IPS-18a (cell line): ENCODE data around the gene CDH4.

Source experiments
- H3K27ac ChIP-seq: one replicate; pipeline ENCODE4 v1.5.1; 2013; ENCODE audit warnings: low read length
- H3K27me3 ChIP-seq: one replicate; pipeline ENCODE4 v1.6.1; 2013; ENCODE audit warnings: mild to moderate bottlenecking, low read length; ENCODE audit not compliant: control insufficient read depth, insufficient read depth
- H3K36me3 ChIP-seq: one replicate; pipeline ENCODE4 v1.6.1; 2013; ENCODE audit warnings: low read depth, low read length; ENCODE audit not compliant: control insufficient read depth
- H3K4me1 ChIP-seq: one replicate; pipeline ENCODE4 v1.6.1; 2013; ENCODE audit warnings: low read depth, low read length; ENCODE audit not compliant: control insufficient read depth
- H3K4me3 ChIP-seq: one replicate; pipeline ENCODE4 v1.5.1; 2013; ENCODE audit warnings: low read length
- H3K9ac ChIP-seq: one replicate; pipeline ENCODE4 v1.6.1; 2013; ENCODE audit warnings: mild to moderate bottlenecking, low read length, moderate library complexity
- H3K9me3 ChIP-seq: one replicate; pipeline ENCODE4 v1.6.1; 2013; ENCODE audit warnings: low read depth, low read length; ENCODE audit not compliant: control insufficient read depth

Gene CDH4

DNA sequence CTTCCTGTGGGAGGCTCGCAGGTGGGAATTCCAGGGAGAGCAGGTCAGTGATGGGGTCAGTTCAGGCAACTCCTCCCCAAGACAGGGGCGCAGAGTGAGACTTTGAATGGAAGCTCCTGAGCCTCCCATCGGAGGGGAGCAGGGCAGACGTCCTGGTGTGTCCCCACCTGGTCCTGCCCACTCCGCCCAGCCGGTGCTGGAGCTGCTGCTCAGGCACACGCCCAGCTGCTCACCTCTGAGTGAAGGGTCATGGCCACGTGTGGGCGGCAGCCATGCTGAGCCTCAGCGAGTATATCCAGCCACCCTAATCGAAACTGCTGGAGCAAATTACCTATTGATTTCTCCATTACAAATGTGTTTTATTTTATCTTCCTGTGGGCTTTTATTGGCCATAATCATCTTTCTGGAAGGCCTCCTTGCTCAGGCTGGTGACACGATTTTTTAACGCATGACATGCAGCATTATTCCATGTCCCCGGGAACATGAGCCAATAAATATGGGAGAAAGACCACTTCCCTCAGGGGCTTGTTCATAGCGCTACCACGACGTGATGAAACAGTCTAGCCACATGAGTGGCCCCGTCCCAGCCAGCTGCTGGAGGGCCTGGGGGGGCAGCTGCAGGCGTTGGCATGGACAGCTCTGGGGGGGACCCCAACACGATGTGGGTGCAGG is 665.5 kb downstream of the CDH4 start:
- H3K9me3 ChIP-seq: no peaks in the 10 kb centered on the region
- H3K9ac ChIP-seq: no peak overlapping the region
- no peak overlapping the region for H3K4me3 ChIP-seq
- no peaks in the 10 kb centered on the region for H3K4me1 ChIP-seq
- no peaks in the 10 kb centered on the region for H3K27me3 ChIP-seq
- no peaks in the 10 kb centered on the region for H3K36me3 ChIP-seq
- H3K27ac ChIP-seq: no peak overlapping the region

DNA sequence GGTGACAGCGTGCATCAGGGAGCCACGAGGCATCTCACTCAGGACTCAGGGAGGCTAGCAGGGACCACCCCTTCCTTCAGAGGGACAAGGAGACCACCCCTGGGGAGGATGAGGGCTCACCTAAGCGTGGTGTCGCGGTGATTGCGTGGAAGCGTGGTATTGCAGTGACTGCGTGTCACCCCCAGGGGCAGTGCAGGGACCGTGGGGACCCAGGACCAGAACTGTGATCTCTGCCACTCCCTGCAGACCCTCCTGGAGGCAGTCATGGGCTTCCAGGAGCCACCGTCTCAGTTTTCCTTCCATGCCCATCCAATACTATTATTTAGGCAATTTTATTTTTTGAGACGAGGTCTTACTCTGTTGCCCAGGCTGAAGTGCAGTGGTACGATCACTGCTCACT is 666.5 kb downstream of the CDH4 start:
- Histone ChIP-seq H3K27me3 (no peaks in the 10 kb centered on the region), H3K36me3 (no peaks in the 10 kb centered on the region), H3K27ac (no peak overlapping the region), H3K9ac (no peak overlapping the region), H3K4me1 (no peaks in the 10 kb centered on the region), H3K9me3 (no peaks in the 10 kb centered on the region), H3K4me3 (no peak overlapping the region)

DNA sequence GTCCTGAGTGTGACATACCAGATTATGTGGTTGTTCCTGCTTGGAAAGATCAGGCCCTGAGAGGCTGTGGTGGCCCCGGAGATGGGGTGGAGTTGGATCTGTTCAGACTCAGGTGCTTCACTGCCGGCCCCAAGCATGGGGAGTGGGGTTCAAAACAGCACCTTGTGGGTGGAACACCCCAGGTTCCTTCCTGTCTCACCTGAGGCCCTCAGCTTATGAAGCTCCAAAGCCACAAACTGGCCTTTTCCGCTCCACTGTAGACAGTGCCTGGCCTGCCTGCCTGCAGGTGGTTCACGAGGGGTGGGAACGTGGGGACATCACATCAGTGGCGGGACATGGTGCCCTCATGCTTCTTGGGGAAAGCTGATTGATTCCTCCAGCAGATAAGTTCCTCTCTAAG is 667.2 kb downstream of the CDH4 start:
- no peak overlapping the region for H3K27ac ChIP-seq
- no peak overlapping the region for H3K4me3 ChIP-seq
- no peaks in the 10 kb centered on the region for H3K36me3 ChIP-seq
- no peaks in the 10 kb centered on the region for H3K4me1 ChIP-seq
- no peaks in the 10 kb centered on the region for H3K27me3 ChIP-seq
- H3K9ac ChIP-seq: no peak overlapping the region
- H3K9me3 ChIP-seq: no peaks in the 10 kb centered on the region

DNA sequence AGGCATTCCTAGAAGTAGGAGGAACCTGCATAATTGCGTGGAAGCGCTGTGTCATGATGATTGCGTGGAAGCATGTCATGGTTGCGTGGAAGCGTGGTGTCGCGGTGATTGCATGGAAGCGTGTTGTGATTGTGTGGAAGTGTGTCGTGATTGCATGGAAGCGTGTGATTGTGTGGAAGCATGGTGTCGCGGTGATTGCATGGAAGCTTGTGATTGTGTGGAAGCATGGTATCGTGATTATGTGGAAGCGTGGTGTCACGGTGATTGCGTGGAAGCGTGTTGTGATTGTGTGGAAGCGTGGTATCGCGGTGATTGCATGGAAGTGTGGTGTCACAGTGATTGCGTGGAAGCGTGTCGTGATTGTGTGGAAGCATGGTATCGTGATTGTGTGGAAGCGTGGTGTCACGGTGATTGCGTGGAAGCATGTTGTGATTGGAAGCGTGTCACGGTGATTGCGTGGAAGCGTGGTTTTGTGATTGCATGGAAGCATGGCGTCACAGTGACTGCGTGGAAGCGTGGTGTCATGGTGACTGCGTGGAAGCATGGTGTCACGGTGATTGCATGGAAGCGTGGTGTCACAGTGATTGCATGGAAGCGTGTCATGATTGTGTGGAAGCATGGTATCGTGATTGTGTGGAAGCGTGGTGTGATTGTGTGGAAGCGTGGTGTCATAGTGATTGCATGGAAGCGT is 667.8 kb downstream of the CDH4 start:
- Histone ChIP-seq H3K27me3 (no peaks in the 10 kb centered on the region), H3K9ac (no peak overlapping the region), H3K9me3 (no peaks in the 10 kb centered on the region), H3K4me3 (no peak overlapping the region), H3K4me1 (no peaks in the 10 kb centered on the region), H3K27ac (no peak overlapping the region), H3K36me3 (no peaks in the 10 kb centered on the region)

DNA sequence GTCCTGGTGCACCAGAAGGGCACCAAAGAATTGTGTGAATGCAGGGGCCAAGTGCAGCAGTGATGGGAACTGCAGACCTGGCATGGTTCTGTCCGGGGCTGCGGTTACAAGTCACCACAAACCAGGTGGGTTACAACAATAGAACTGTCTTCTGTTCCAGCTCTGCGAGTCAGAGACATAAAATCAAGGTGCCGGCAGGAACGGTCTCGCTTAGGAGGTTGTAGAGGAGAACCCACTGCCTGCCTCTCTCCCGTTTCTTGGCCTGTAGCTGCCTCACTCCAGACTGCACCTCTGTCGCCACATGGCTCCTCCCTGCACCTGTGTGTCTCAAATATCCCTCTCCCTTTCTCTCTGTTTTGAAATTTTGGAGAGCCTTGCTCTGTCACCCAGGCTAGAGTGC is 670.4 kb downstream of the CDH4 start:
- no peaks in the 10 kb centered on the region for H3K4me1 ChIP-seq
- H3K9me3 ChIP-seq: no peaks in the 10 kb centered on the region
- no peaks in the 10 kb centered on the region for H3K27me3 ChIP-seq
- H3K27ac ChIP-seq: no peak overlapping the region
- no peak overlapping the region for H3K4me3 ChIP-seq
- no peaks in the 10 kb centered on the region for H3K36me3 ChIP-seq
- H3K9ac ChIP-seq: no peak overlapping the region

DNA sequence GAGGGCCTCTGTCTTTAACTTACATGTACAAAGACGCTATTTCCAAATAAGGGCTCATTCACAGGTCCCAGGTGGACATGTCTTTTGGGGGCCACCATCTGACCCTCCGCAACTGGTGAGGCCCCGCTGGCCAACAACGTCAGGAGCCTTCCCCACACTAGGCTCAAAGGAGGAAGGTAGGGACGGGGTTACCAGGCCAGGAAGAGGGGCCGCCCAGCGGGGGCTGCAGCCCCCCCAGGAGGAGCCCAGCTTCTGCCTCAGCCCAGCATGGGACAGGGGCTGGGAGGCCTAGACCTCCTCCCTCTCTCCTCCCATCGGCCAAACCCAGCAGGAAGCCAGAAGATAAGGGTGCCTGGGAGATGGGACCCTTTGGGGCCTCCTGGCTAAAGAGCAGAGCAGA is 670.9 kb downstream of the CDH4 start:
- H3K27me3 ChIP-seq: no peaks in the 10 kb centered on the region
- H3K9ac ChIP-seq: no peak overlapping the region
- no peaks in the 10 kb centered on the region for H3K9me3 ChIP-seq
- no peak overlapping the region for H3K27ac ChIP-seq
- no peak overlapping the region for H3K4me3 ChIP-seq
- no peaks in the 10 kb centered on the region for H3K4me1 ChIP-seq
- no peaks in the 10 kb centered on the region for H3K36me3 ChIP-seq

DNA sequence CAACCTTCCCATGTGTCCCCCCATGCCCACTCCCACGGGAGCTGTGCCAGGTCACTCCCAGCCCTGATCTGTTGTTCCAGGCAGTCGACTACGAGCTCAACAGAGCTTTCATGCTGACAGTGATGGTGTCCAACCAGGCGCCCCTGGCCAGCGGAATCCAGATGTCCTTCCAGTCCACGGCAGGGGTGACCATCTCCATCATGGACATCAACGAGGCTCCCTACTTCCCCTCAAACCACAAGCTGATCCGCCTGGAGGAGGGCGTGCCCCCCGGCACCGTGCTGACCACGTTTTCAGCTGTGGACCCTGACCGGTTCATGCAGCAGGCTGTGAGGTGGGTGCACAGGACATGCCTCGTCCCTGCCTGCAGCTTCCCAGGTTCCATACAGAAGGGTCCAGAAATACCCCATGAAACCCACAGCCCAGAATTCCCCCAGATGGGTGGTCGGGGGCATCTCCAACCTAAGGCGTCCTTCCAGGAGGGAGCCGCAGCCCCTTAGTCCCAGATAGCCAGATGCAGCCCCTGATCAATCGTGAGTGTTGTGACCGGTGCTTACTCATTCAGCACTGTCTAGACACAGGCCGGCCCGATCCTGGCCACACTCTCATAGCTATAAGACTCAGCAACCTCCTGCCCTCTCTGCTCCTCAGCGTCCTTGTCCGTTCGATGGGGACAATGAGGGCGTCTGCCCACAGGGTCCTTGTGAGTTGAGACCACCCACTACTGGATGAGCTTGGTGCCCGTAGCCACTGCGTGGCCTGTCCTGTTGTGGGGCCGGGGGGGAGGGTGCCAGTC is 671.5 kb downstream of the CDH4 start:
- H3K9me3 ChIP-seq: no peaks in the 10 kb centered on the region
- H3K4me3 ChIP-seq: no peak overlapping the region
- no peak overlapping the region for H3K27ac ChIP-seq
- H3K9ac ChIP-seq: no peak overlapping the region
- no peaks in the 10 kb centered on the region for H3K27me3 ChIP-seq
- no peaks in the 10 kb centered on the region for H3K36me3 ChIP-seq
- no peaks in the 10 kb centered on the region for H3K4me1 ChIP-seq

DNA sequence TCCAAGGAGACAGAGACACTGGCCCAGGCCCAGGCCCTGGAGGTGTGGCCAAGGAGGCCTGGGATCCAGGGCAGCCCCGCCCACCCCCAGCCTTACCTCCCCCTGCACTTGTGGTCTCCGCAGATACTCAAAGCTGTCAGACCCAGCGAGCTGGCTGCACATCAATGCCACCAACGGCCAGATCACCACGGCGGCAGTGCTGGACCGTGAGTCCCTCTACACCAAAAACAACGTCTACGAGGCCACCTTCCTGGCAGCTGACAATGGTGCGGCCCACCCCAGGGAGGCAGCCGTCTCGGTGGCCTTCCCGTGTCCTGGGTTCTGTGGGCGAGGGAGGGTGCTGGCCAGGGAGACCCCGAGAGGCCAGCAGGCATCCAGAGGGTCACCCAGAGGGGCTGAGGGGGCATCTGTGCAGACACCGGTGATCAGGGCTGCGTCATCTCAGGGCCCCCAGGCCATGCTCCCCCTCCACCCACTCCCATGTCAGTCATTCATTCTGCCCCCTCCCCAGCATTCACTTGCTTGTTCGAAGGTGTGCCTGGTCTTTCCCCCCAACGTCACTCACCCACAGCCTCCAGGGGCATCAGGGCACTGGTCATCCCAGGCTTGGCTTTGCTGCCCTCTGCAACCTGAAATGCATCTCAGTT is 672.3 kb downstream of the CDH4 start:
- H3K9ac ChIP-seq: no peak overlapping the region
- H3K9me3 ChIP-seq: no peaks in the 10 kb centered on the region
- no peaks in the 10 kb centered on the region for H3K4me1 ChIP-seq
- no peaks in the 10 kb centered on the region for H3K36me3 ChIP-seq
- H3K27ac ChIP-seq: no peak overlapping the region
- no peaks in the 10 kb centered on the region for H3K27me3 ChIP-seq
- H3K4me3 ChIP-seq: no peak overlapping the region

DNA sequence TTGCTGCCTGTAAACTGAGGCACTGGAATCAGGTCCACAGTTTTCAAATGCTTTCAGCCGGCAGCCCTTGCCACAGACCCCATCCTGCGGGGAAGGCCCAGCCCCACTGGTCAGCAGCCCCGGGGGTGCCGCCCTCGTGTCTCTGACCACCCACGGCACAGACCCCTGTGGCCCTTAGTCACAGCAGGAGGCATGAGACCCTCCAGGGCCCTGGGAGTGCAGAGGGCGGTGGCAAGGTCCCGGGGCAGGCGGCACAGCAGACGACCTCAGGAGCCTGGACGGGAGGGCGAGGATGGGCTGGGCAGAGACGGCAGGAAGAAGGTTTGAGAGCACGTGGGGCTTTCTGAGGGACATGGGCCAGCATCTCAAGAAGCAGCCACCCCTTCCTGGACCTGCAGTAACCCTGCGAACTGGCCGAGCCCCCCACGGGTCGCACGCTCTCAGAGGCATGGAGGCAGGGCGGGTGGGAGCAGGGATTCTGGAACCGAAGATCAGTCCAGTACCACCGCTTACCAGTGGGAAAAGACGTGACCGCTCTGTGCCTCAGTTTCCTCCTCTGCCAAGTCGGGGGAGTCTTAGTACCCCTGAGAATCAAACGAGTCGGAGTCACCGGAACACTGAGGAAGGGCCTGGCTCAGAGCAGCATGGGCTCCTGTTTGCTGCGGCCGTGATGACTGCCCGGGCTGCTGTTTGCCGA is 672.9 kb downstream of the CDH4 start:
- H3K9me3 ChIP-seq: no peaks in the 10 kb centered on the region
- H3K4me1 ChIP-seq: no peaks in the 10 kb centered on the region
- no peak overlapping the region for H3K4me3 ChIP-seq

DNA sequence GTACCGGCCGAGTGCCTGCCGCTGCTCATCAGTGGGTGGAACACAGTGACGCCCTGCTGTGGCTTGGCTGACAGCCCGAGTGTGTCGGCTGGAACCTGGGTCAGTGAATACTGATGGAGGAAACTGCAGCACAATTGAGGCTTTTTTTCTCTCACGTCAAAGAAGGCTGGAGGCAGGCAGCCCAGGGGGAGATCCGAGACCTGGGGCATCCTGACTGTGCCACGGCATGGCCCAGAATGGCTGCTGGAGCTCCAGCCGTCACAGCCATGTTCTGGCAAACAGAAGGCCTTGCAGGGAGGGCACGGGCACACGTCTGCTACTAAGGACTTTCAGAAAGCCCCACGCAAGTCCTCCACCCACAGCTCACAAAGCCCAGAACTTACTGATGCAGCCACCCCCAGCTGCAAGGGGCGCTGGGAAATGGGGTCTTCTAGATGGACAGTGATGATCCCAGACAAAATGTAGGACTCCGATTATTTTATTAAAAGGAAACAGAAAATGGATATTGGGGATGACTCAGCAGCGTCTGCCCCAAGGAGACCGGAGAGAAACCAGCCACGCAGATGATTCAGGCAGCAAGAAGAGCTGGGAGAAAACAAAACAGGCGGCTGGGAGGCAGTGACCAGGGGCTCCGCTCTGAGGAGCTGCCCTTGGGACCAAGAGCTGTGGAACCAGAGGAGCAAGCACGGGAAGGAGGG is 673.6 kb downstream of the CDH4 start:
- H3K9ac ChIP-seq: no peak overlapping the region

More for the DNA sequence above, 672.9 kb downstream of the CDH4 start:
- no peak overlapping the region for H3K27ac ChIP-seq
- no peaks in the 10 kb centered on the region for H3K36me3 ChIP-seq
- no peak overlapping the region for H3K9ac ChIP-seq
- no peaks in the 10 kb centered on the region for H3K27me3 ChIP-seq

More for the DNA sequence above, 673.6 kb downstream of the CDH4 start:
- Histone ChIP-seq H3K36me3 (no peaks in the 10 kb centered on the region), H3K9me3 (no peaks in the 10 kb centered on the region), H3K4me1 (no peaks in the 10 kb centered on the region), H3K27me3 (no peaks in the 10 kb centered on the region), H3K4me3 (no peak overlapping the region), H3K27ac (no peak overlapping the region)
